Right lobe of liver (tissue), 6 donors: Measurements from ENCODE around the gene SLC6A19. TPM values are rescaled to one million over a fixed set of nuclear protein-coding genes. Genes with fewer than 3 reads are reported as not detected.

Source experiments
- ATAC-seq, 4 donors: fragments of 200-7000 bp; cut with Tn5 transposase; one replicate each; pipeline ENCODE4 v1.9.1; 2020; ENCODE audit warnings: mild to moderate bottlenecking in 4 of 4, moderate library complexity in 4 of 4
- DNase-seq, 3 donors: peaks; one replicate each; pipeline ENCODE4 v3.0.0-alpha.2; 2020
- H3K27ac ChIP-seq, 3 donors: fragments of 200-600 bp; one replicate each; pipeline ENCODE4 v1.8.0; 2022
- H3K27me3 ChIP-seq, 2 donors: fragments of 200-600 bp; one replicate each; pipeline ENCODE4 v1.8.0; 2022
- H3K36me3 ChIP-seq, 4 donors: fragments of 200-600 bp; sonication (generic) in 1 of 4; one replicate each; pipeline versions ENCODE4 v1.5.1 to v1.8.0; 2017 to 2022; ENCODE audit warnings: control low read depth in 1 of 4
- H3K4me1 ChIP-seq, 4 donors: fragments of 200-600 bp; sonication (generic) in 1 of 4; one replicate each; pipeline versions ENCODE4 v1.5.1 to v1.8.0; 2017 to 2022; ENCODE audit warnings: control low read depth in 1 of 4
- H3K4me3 ChIP-seq, 3 donors: fragments of 200-600 bp; one replicate each; pipeline ENCODE4 v1.8.0; 2022
- H3K9me3 ChIP-seq, 4 donors: fragments of 200-600 bp; sonication (generic) in 1 of 4; one replicate each; pipeline versions ENCODE4 v1.5.1 to v1.8.0; 2017 to 2022; ENCODE audit warnings: control low read depth in 1 of 4
- CTCF ChIP-seq, 4 donors: fragments of 200-600 bp in 3 of 4; fragments of 450-650 bp in 1 of 4; IDR thresholded peaks; one replicate each; pipeline versions ENCODE4 v1.5.1 to v1.8.0; 2016 to 2022; ENCODE audit warnings: antibody characterized with exemption in 4 of 4, mild to moderate bottlenecking in 2 of 4
- POLR2A ChIP-seq: fragments of 450-650 bp; IDR thresholded peaks from one replicate; pipeline ENCODE4 v1.6.1; 2017; ENCODE audit warnings: antibody characterized with exemption, mild to moderate bottlenecking
- WGBS: methylation state at CpG from one replicate; pipeline ENCODE4 v1.1.6; 2018; ENCODE audit warnings: low coverage, low lambda C conversion rate; ENCODE audit not compliant: insufficient coverage; ENCODE audit errors: missing lambda C conversion rate; 5-methylcytosine and 5-hydroxymethylcytosine counted together
- intact Hi-C, 2 donors: fragments of 100-400 bp; cut with DNase I; formaldehyde crosslinking; loops; one replicate each; pipeline versions ENCODE4 v1.11.2 to v1.14.1; 2022
- long read RNA-seq: library from polyadenylated mRNA; unstranded; transcript quantifications from one replicate; pipeline ENCODE4 v2.0.0, GENCODE V29; 2019
- total RNA-seq, 6 experiments: library from RNA; depleted of rRNA in 2 of 6; stranded (reverse); fragments of >200 nt in 2 of 6; fragmentation: NEBNext Ultra II Directional in 3 of 6; extraction: Animal tissue kit (Norgen Biotek cat#: 25700) in 3 of 6; gene quantifications; one replicate each; pipeline versions ENCODE4 v1.1.0 to v1.2.4, GENCODE V29; 2016 to 2023
- donor health status: DM: no; HTN: yes; CAD: no.
- donor health status: DM: no; HTN: no; CAD: no.
- donor health status: DM: no; HTN: no; CAD: no.
- donor health status: DM: no; HTN: yes; CAD: no.
- donor health status: DM: no; HTN: yes; CAD: no.

SLC6A19 gene
- under 1 TPM; 0.12 to 0.93 (median 0.41) TPM for total RNA-seq
- long read RNA-seq, result 0 reads

DNA sequence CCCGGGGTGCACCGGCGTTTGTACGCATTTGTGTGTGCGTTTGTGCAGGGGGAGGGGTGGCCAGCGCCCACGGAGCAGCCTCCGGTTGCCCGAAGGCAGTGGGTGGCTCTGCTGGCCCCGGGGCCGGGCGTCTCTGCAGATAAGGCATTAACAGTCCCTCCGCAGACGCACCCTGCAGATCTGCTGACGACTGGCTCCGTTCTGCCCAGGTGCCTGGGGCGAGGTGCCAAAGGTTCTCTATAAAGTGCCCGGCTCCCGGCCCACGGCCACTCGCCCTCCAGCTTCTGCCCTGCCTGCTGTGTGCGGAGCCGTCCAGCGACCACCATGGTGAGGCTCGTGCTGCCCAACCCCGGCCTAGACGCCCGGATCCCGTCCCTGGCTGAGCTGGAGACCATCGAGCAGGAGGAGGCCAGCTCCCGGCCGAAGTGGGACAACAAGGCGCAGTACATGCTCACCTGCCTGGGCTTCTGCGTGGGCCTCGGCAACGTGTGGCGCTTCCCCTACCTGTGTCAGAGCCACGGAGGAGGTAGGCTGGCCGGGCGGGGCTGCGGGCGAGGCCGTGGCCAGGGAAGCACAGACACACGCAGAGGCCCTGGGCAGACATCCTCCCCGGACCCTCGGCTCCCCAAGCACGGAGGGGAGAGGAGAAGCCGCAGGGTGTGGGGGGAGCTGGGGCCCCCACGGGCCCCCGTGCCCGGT is at the start of gene SLC6A19:
TSS of gene SLC6A19 (plus strand) at position 269 of the 699 bp plus-strand sequence. CDS start at position 325, 56 bp downstream.
- 78% methylated on average over 7 of the region's 51 CpGs for WGBS
- intact Hi-C loops, result loop anchor here in 1 of 2 donors (5.0 kb wide), 1 partner anchor 39 kb away; no protein-coding TSS in a partner anchor
- no peak within 1 kb of the TSS for H3K4me3 ChIP-seq
- no peaks in the 10 kb centered on the region for H3K4me1 ChIP-seq
- TF ChIP-seq POLR2A, result no peak
- no peak for TF ChIP-seq CTCF (IDR thresholded peaks at IDR 0.05)
- H3K27me3 ChIP-seq, result no peaks in the 10 kb centered on the region
- no peaks in the 10 kb centered on the region for H3K9me3 ChIP-seq
- ATAC-seq, result no peak
- no peak within 1 kb of the TSS for H3K27ac ChIP-seq
- H3K36me3 ChIP-seq, result no peaks in the 10 kb centered on the region
- DNase-seq, result peak in 1 of 3 donors; percentile 53

DNA sequence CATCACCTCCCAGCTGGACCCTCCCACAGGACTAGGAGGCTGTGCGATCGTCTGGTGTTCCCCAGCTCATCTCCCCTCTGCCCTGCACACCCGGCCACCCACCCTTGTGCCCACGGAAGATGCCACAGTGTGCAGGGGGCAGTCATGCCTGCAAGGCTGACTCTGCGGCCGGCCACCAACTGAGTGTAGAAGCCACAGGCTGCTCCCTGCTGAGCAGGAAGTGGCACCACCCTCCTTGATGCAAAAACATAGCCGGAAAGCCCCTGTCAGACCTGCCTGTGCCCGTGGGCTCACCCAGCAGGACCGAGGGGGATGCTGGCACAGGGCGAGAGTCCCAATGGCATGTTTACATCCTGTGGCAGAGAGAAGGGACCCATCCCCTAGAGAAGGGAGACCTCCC is 49.2 kb upstream of the SLC6A19 start:
- no peak for ATAC-seq
- no peaks in the 10 kb centered on the region for H3K36me3 ChIP-seq
- TF ChIP-seq CTCF (IDR thresholded peaks at IDR 0.05) (no peak), POLR2A (no peak)

GRCh38 chr5:1152771-1153282 is 48.6 kb upstream of the SLC6A19 start:
- H3K27ac ChIP-seq, result no peak overlapping the region
- H3K9me3 ChIP-seq, result no peaks in the 10 kb centered on the region
- peaks cover 0 to 17% of the 10 kb centered on the region in 2 donors for H3K27me3 ChIP-seq
- 85% methylated on average over 9 of the region's 15 CpGs for WGBS
- TF ChIP-seq CTCF (IDR thresholded peaks at IDR 0.05) (no peak), POLR2A (no peak)
- peak in 1 of 3 donors; percentile 30 for DNase-seq
- H3K4me3 ChIP-seq, result no peak overlapping the region
- H3K36me3 ChIP-seq, result no peaks in the 10 kb centered on the region
- peak in 1 of 4 donors; percentile 23 for ATAC-seq
- intact Hi-C loops, result no loop called here
- H3K4me1 ChIP-seq, result no peaks in the 10 kb centered on the region

More for the DNA sequence above, 49.2 kb upstream of the SLC6A19 start:
- no peak overlapping the region for H3K27ac ChIP-seq
- intact Hi-C loops, result no loop called here
- H3K4me1 ChIP-seq, result no peaks in the 10 kb centered on the region
- no CpG with 5 or more reads among the region's 10 CpGs for WGBS
- H3K4me3 ChIP-seq, result no peak overlapping the region
- no peaks in the 10 kb centered on the region for H3K9me3 ChIP-seq
- DNase-seq, result peak in 1 of 3 donors; percentile 25
- peaks cover 0 to 17% of the 10 kb centered on the region in 2 donors for H3K27me3 ChIP-seq

DNA sequence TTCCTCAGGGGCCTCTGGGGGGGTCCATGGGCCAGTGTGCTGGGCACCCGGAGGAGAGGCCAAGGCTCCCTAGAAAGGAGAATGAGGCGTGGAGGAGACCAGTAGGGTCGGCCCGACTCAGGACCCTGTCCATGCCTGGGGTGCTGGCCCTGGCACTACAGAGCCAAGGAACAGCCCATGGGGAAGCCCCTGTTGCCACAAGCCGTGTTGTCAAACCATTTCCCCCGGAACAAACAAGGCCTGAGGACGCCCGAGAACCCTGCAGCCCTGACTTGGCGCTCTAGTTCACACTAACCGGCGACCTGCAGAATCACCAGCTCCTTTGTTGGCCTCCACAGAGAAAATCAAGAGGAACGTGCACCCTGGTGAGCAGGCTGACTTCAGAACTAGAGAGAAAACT is 48.0 kb upstream of the SLC6A19 start:
- no peak overlapping the region for H3K4me3 ChIP-seq
- peak in 1 of 4 donors; percentile 10 for ATAC-seq
- intact Hi-C loops, result no loop called here
- whole genome bisulfite sequencing, result 65% methylated on average over 2 of the region's 12 CpGs
- TF ChIP-seq POLR2A (no peak), CTCF (IDR thresholded peaks at IDR 0.05) (no peak)
- no peaks in the 10 kb centered on the region for H3K4me1 ChIP-seq
- H3K9me3 ChIP-seq, result no peaks in the 10 kb centered on the region
- H3K27me3 ChIP-seq, result peaks cover 0 to 17% of the 10 kb centered on the region in 2 donors
- no peaks in the 10 kb centered on the region for H3K36me3 ChIP-seq
- no peak overlapping the region for H3K27ac ChIP-seq
- peak in 1 of 3 donors; percentile 33 for DNase-seq
